Osteoblast (primary cell): Measurements from ENCODE around the gene AGTRAP. TPM values are rescaled to one million over a fixed set of nuclear protein-coding genes. Genes with fewer than 3 reads are reported as not detected.

Experiments
- DNase-seq: peaks from one replicate; pipeline ENCODE4 v3.0.0; 2011; ENCODE audit warnings: low spot score, mixed read lengths; ENCODE audit not compliant: insufficient read length; ENCODE audit errors: missing footprints
- H2AFZ ChIP-seq: 2 replicates; pipeline ENCODE4 v1.6.0; 2011; ENCODE audit warnings: mild to moderate bottlenecking, low read length
- H3K27ac ChIP-seq: 2 replicates; pipeline ENCODE4 v1.5.1; 2011; ENCODE audit warnings: mild to moderate bottlenecking, low read depth, low read length, moderate library complexity
- H3K27me3 ChIP-seq: 2 replicates; pipeline ENCODE4 v1.6.0; 2012; ENCODE audit warnings: mild to moderate bottlenecking, control low read depth, inconsistent platforms, low read length, moderate library complexity; ENCODE audit not compliant: insufficient read depth
- H3K36me3 ChIP-seq: 2 replicates; pipeline ENCODE4 v1.5.1; 2011; ENCODE audit warnings: mild to moderate bottlenecking, low read length, control low read depth, moderate library complexity; ENCODE audit not compliant: insufficient read depth
- H3K4me1 ChIP-seq: 2 replicates; pipeline ENCODE4 v1.5.1; 2011; ENCODE audit warnings: mild to moderate bottlenecking, low read length, control low read depth, moderate library complexity; ENCODE audit not compliant: insufficient read depth
- H3K4me2 ChIP-seq: 2 replicates; pipeline ENCODE4 v1.6.0; 2011; ENCODE audit warnings: mild to moderate bottlenecking, low read length; ENCODE audit not compliant: insufficient read depth
- H3K4me3 ChIP-seq: fragments of 200-600 bp; sonication (generic); 3 replicates; pipeline ENCODE4 v1.5.1; 2012; ENCODE audit warnings: mild to moderate bottlenecking, low read length, inconsistent platforms; ENCODE audit not compliant: insufficient read depth
- H3K79me2 ChIP-seq: 2 replicates; pipeline ENCODE4 v1.6.0; 2012; ENCODE audit warnings: mild to moderate bottlenecking, low read length, control low read depth, inconsistent platforms; ENCODE audit not compliant: insufficient read depth
- H3K9me3 ChIP-seq: 2 replicates; pipeline ENCODE4 v1.5.1; 2011; ENCODE audit warnings: low read depth, low read length, control low read depth
- H4K20me1 ChIP-seq: 2 replicates; pipeline ENCODE4 v1.6.0; 2012; ENCODE audit warnings: mild to moderate bottlenecking, low read length, control low read depth; ENCODE audit not compliant: insufficient read depth
- total RNA-seq: library from RNA; depleted of rRNA; stranded (reverse); fragments of >200 nt; gene quantifications from 2 replicates; pipeline ENCODE4 v1.2.3, GENCODE V29; 2012
- TF ChIP-seq, protein P1 (sequence below): IDR thresholded peaks from 2 replicates; pipeline ENCODE4 v1.5.1; 2011; ENCODE audit warnings: mild to moderate bottlenecking, low read depth, low read length, moderate library complexity; ENCODE audit errors: extremely low read depth

Gene AGTRAP
- total RNA-seq, 1 donor: 56.5 TPM

DNA sequence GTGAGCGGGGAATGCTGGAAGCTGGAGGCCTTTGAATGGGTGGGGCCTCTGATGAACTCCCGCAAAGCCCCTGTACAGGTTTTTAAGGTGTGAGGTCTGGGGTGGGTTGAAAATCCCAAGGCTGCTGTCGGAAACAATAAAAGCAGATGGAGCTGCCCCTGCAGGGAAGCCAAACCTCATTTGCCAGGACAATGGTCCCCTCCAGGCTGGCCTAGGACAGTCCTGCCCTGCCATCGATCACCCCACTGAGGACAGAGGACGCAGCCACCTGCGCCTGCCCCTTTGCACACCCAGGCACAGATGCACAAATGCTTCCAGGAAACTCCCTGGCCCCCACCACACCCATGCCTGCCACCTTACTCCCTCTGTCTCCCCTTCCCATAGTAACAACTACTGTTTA is 40.1 kb upstream of the AGTRAP start:
- H3K27ac ChIP-seq: no peak overlapping the region

DNA sequence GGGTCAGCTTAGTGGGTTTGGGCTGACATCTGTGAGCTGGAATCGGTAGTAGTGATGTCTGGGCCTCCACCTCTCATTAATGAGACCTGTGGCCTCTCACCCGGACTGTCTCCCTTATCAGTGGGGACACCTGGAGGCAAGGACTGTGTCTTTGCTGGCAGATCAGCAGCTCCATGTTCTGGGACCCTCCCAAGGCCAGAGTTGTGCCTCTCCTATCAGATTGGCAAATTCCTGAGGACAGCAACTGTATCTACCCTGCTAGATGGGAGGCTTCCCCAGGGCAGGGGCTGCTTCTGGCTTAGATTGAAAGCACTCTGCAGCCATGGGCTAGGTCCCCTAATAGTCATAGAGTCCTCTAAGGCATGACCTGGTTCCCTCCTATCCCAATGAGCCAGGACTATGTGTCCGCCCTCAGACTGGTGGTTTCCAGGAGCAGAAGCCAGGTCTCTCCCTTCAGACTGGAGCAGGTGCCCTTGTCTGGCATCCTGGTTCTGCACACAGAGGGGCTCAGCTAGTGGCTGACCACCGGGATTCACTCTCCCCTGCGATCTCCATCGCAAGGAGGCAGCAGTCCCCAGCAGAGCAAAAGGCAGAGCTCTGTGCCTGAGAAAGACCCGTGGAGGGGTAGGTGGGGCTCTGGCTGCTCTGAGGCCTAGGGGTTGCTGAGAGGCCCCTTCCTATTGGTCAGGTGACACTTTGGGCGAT is 38.6 kb upstream of the AGTRAP start:
- Histone ChIP-seq H3K79me2 (no peaks in the 10 kb centered on the region), H3K4me2 (no peak overlapping the region), H3K9me3 (no peaks in the 10 kb centered on the region), H2AFZ (no peak overlapping the region), H3K36me3 (no peaks in the 10 kb centered on the region), H3K27ac (no peak overlapping the region), H3K27me3 (peaks cover 61% of the 10 kb centered on the region), H4K20me1 (peaks cover 2% of the 10 kb centered on the region), H3K4me1 (peaks cover 12% of the 10 kb centered on the region), H3K4me3 (no peak overlapping the region)
- TF ChIP-seq, protein P1, sequence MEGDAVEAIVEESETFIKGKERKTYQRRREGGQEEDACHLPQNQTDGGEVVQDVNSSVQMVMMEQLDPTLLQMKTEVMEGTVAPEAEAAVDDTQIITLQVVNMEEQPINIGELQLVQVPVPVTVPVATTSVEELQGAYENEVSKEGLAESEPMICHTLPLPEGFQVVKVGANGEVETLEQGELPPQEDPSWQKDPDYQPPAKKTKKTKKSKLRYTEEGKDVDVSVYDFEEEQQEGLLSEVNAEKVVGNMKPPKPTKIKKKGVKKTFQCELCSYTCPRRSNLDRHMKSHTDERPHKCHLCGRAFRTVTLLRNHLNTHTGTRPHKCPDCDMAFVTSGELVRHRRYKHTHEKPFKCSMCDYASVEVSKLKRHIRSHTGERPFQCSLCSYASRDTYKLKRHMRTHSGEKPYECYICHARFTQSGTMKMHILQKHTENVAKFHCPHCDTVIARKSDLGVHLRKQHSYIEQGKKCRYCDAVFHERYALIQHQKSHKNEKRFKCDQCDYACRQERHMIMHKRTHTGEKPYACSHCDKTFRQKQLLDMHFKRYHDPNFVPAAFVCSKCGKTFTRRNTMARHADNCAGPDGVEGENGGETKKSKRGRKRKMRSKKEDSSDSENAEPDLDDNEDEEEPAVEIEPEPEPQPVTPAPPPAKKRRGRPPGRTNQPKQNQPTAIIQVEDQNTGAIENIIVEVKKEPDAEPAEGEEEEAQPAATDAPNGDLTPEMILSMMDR: no peak
- DNase-seq: peak; percentile 54

More for the DNA sequence above, 40.1 kb upstream of the AGTRAP start:
- H3K9me3 ChIP-seq: no peaks in the 10 kb centered on the region
- no peak for DNase-seq
- no peak overlapping the region for H3K4me3 ChIP-seq
- H3K4me1 ChIP-seq: peaks cover 12% of the 10 kb centered on the region
- TF ChIP-seq, protein P1: no peak
- peaks cover 60% of the 10 kb centered on the region for H3K27me3 ChIP-seq
- no peak overlapping the region for H2AFZ ChIP-seq
- H3K79me2 ChIP-seq: no peaks in the 10 kb centered on the region
- no peak overlapping the region for H3K4me2 ChIP-seq
- no peaks in the 10 kb centered on the region for H3K36me3 ChIP-seq
- H4K20me1 ChIP-seq: peaks cover 2% of the 10 kb centered on the region

DNA sequence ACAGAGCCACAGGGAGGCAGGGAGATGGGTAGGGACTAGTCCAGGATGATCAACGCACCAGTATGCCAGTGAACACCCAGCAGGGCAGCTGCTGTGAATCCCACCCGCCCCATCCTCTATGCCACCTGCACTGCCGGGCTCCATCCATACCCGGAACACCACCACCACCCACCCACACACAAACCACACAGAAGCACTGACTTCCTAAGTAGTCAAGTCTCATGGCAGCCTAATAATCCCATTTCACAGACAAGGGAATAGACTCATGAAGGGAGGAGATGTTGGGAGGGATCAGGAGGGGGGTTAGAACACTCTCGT is 38.1 kb upstream of the AGTRAP start:
- Histone ChIP-seq H2AFZ (no peak overlapping the region), H4K20me1 (no peaks in the 10 kb centered on the region), H3K9me3 (no peaks in the 10 kb centered on the region), H3K4me2 (no peak overlapping the region), H3K4me3 (no peak overlapping the region), H3K27ac (no peak overlapping the region), H3K79me2 (no peaks in the 10 kb centered on the region), H3K36me3 (no peaks in the 10 kb centered on the region), H3K27me3 (peaks cover 56% of the 10 kb centered on the region), H3K4me1 (peaks cover 9% of the 10 kb centered on the region)
- peak; percentile 65 for DNase-seq
- TF ChIP-seq, protein P1: no peak

DNA sequence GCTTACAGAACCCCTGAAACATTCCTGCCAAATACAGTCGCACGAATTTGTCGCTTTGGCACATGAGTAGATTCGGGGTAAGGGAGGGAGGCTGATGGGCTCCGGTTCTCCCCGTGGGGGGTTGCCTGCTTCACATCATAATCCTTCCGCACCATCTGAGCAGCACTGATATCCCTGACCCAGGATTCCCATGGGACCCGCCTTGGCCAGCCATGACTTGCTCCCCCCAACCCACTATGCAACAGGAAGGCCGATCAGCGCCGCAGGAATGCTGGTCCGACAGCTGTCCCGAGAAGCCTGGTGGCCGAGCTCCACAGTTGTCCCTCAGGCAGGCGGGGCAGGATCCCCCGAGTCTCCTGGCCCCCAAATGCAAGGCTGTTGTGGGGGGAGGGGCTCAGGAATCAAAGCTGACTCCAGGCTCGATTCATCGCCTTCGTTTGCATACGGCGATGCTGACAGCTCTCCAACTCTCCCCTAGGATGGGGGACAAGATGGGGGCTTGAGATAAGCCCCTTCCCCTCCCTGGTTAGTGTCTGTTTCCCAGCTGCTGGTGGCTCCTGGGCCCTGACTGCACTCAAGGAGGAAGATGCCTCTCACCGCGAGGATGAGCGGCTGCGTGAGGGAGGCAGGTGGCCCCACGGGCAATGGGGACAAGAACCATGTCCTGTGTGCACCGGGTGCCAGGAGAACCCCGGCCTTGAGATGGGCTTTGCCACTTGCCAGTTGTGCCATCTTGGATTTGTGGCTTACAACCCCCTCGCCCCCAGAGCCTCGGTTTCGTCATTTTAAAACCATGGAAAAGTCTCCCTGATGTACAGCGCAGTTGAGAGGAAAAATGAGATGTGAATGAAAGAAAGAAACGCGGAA is 35.1 kb upstream of the AGTRAP start:
- no peaks in the 10 kb centered on the region for H3K36me3 ChIP-seq
- H3K4me3 ChIP-seq: no peak overlapping the region
- H3K27me3 ChIP-seq: peaks cover 65% of the 10 kb centered on the region
- peak; percentile 77 for DNase-seq
- no peaks in the 10 kb centered on the region for H3K79me2 ChIP-seq
- H3K4me2 ChIP-seq: no peak overlapping the region
- no peaks in the 10 kb centered on the region for H3K4me1 ChIP-seq
- no peak overlapping the region for H3K27ac ChIP-seq
- TF ChIP-seq, protein P1: no peak
- H2AFZ ChIP-seq: no peak overlapping the region
- H4K20me1 ChIP-seq: no peaks in the 10 kb centered on the region
- no peaks in the 10 kb centered on the region for H3K9me3 ChIP-seq
